HEK293 (cell line): ENCODE results near the gene RPL19.

Experiments
- GLI4 ChIP-seq: fragments of 450-650 bp; formaldehyde crosslinking; IDR thresholded peaks from 2 replicates; pipeline ENCODE4 v1.5.1; 2016; ENCODE audit warnings: missing biosample characterization, missing genetic modification characterization
- IKZF3 ChIP-seq: fragments of 450-650 bp; IDR thresholded peaks from 2 replicates; pipeline ENCODE4 v1.5.0; 2018; ENCODE audit warnings: missing biosample characterization, mild to moderate bottlenecking, missing genetic modification characterization, moderate library complexity
- KLF8 ChIP-seq: fragments of 450-650 bp; formaldehyde crosslinking; IDR thresholded peaks from 2 replicates; pipeline ENCODE4 v1.5.1; 2016; ENCODE audit warnings: missing biosample characterization, missing genetic modification characterization
- SP7 ChIP-seq: fragments of 450-650 bp; formaldehyde crosslinking; IDR thresholded peaks from 2 replicates; pipeline ENCODE4 v1.5.1; 2016; ENCODE audit warnings: missing biosample characterization, missing genetic modification characterization
- TCF7L2 ChIP-seq: IDR thresholded peaks from 2 replicates; pipeline ENCODE4 v1.6.1; 2011; ENCODE audit warnings: low read depth, mild to moderate bottlenecking, inconsistent platforms, low read length, moderate library complexity, borderline replicate concordance
- YY2 ChIP-seq: fragments of 450-650 bp; formaldehyde crosslinking; IDR thresholded peaks from 2 replicates; pipeline ENCODE4 v1.5.1; 2016; ENCODE audit warnings: missing biosample characterization, missing genetic modification characterization
- ZBTB17 ChIP-seq: fragments of 450-650 bp; formaldehyde crosslinking; IDR thresholded peaks from 2 replicates; pipeline ENCODE4 v1.5.1; 2016; ENCODE audit warnings: missing biosample characterization, missing genetic modification characterization
- ZBTB20 ChIP-seq: fragments of 450-650 bp; formaldehyde crosslinking; IDR thresholded peaks from 2 replicates; pipeline ENCODE4 v1.5.1; 2016; ENCODE audit warnings: missing biosample characterization, missing genetic modification characterization
- ZNF148 ChIP-seq: fragments of 450-650 bp; formaldehyde crosslinking; IDR thresholded peaks from 2 replicates; pipeline ENCODE4 v1.5.0; 2017; ENCODE audit warnings: missing biosample characterization, missing genetic modification characterization, borderline replicate concordance
- ZNF157 ChIP-seq: fragments of 450-650 bp; formaldehyde crosslinking; IDR thresholded peaks from 2 replicates; pipeline ENCODE4 v1.5.1; 2016; ENCODE audit warnings: missing biosample characterization, missing genetic modification characterization
- ZNF174 ChIP-seq: fragments of 450-650 bp; formaldehyde crosslinking; IDR thresholded peaks from 2 replicates; pipeline ENCODE4 v1.5.0; 2017; ENCODE audit warnings: missing biosample characterization, mild to moderate bottlenecking, missing genetic modification characterization
- ZNF175 ChIP-seq: fragments of 450-650 bp; formaldehyde crosslinking; IDR thresholded peaks from 2 replicates; pipeline ENCODE4 v1.5.1; 2016; ENCODE audit warnings: missing biosample characterization, missing genetic modification characterization
- ZNF239 ChIP-seq: fragments of 450-650 bp; formaldehyde crosslinking; IDR thresholded peaks from 2 replicates; pipeline ENCODE4 v1.5.1; 2016; ENCODE audit warnings: missing biosample characterization, missing genetic modification characterization
- ZNF280C ChIP-seq: fragments of 450-650 bp; formaldehyde crosslinking; IDR thresholded peaks from 2 replicates; pipeline ENCODE4 v1.5.1; 2016; ENCODE audit warnings: missing biosample characterization, missing genetic modification characterization
- ZNF292 ChIP-seq: fragments of 450-650 bp; formaldehyde crosslinking; IDR thresholded peaks from 2 replicates; pipeline ENCODE4 v1.5.1; 2016; ENCODE audit warnings: low read depth, missing biosample characterization, missing genetic modification characterization, borderline replicate concordance
- ZNF311 ChIP-seq: fragments of 450-650 bp; formaldehyde crosslinking; IDR thresholded peaks from 2 replicates; pipeline ENCODE4 v1.5.1; 2017; ENCODE audit warnings: missing biosample characterization, missing genetic modification characterization, borderline replicate concordance
- ZNF335 ChIP-seq: fragments of 450-650 bp; formaldehyde crosslinking; conservative IDR thresholded peaks from 2 replicates; pipeline ENCODE4 v1.5.1; 2016; ENCODE audit warnings: missing biosample characterization, missing genetic modification characterization
- ZNF350 ChIP-seq: fragments of 450-650 bp; formaldehyde crosslinking; IDR thresholded peaks from 2 replicates; pipeline ENCODE4 v1.5.0; 2017; ENCODE audit warnings: missing biosample characterization, mild to moderate bottlenecking, missing genetic modification characterization
- ZNF366 ChIP-seq: fragments of 450-650 bp; formaldehyde crosslinking; conservative IDR thresholded peaks from 2 replicates; pipeline ENCODE4 v1.5.1; 2016; ENCODE audit warnings: missing biosample characterization, missing genetic modification characterization
- ZNF394 ChIP-seq: fragments of 450-650 bp; formaldehyde crosslinking; IDR thresholded peaks from 2 replicates; pipeline ENCODE4 v1.5.1; 2016; ENCODE audit warnings: missing biosample characterization, missing genetic modification characterization, mild to moderate bottlenecking, moderate library complexity, borderline replicate concordance
- ZNF404 ChIP-seq: fragments of 450-650 bp; formaldehyde crosslinking; IDR thresholded peaks from 2 replicates; pipeline ENCODE4 v1.5.1; 2017; ENCODE audit warnings: missing biosample characterization, missing genetic modification characterization
- ZNF423 ChIP-seq: fragments of 450-650 bp; formaldehyde crosslinking; IDR thresholded peaks from 2 replicates; pipeline ENCODE4 v1.5.1; 2016; ENCODE audit warnings: missing biosample characterization, missing genetic modification characterization
- ZNF548 ChIP-seq: fragments of 450-650 bp; formaldehyde crosslinking; IDR thresholded peaks from 2 replicates; pipeline ENCODE4 v1.5.1; 2016; ENCODE audit warnings: missing biosample characterization, missing genetic modification characterization
- ZNF558 ChIP-seq: fragments of 450-650 bp; formaldehyde crosslinking; IDR thresholded peaks from 2 replicates; pipeline ENCODE4 v1.5.1; 2016; ENCODE audit warnings: missing biosample characterization, missing genetic modification characterization
- ZNF610 ChIP-seq: fragments of 450-650 bp; formaldehyde crosslinking; IDR thresholded peaks from 2 replicates; pipeline ENCODE4 v1.5.1; 2016; ENCODE audit warnings: missing biosample characterization, missing genetic modification characterization, borderline replicate concordance
- ZNF621 ChIP-seq: fragments of 450-650 bp; formaldehyde crosslinking; IDR thresholded peaks from 2 replicates; pipeline ENCODE4 v1.5.1; 2017; ENCODE audit warnings: missing biosample characterization, missing genetic modification characterization
- ZXDB ChIP-seq: fragments of 450-650 bp; formaldehyde crosslinking; IDR thresholded peaks from 2 replicates; pipeline ENCODE4 v1.5.1; 2016; ENCODE audit warnings: missing biosample characterization, missing genetic modification characterization
- TF ChIP-seq, protein P1 (sequence below): fragments of 450-650 bp; formaldehyde crosslinking; IDR thresholded peaks from 2 replicates; pipeline ENCODE4; 2016; ENCODE audit warnings: missing biosample characterization, missing genetic modification characterization
- TF ChIP-seq, protein P2 (sequence below): fragments of 450-650 bp; formaldehyde crosslinking; IDR thresholded peaks from 2 replicates; pipeline ENCODE4 v1.5.1; 2017; ENCODE audit warnings: missing biosample characterization, missing genetic modification characterization
- TF ChIP-seq, protein P3 (sequence below): fragments of 450-650 bp; formaldehyde crosslinking; IDR thresholded peaks from 2 replicates; pipeline ENCODE4 v1.5.1; 2017; ENCODE audit warnings: missing biosample characterization, missing genetic modification characterization
- TF ChIP-seq, protein P4 (sequence below): fragments of 450-650 bp; formaldehyde crosslinking; IDR thresholded peaks from 2 replicates; pipeline ENCODE4 v1.5.1; 2016; ENCODE audit warnings: missing biosample characterization, missing genetic modification characterization

RPL19 gene

DNA sequence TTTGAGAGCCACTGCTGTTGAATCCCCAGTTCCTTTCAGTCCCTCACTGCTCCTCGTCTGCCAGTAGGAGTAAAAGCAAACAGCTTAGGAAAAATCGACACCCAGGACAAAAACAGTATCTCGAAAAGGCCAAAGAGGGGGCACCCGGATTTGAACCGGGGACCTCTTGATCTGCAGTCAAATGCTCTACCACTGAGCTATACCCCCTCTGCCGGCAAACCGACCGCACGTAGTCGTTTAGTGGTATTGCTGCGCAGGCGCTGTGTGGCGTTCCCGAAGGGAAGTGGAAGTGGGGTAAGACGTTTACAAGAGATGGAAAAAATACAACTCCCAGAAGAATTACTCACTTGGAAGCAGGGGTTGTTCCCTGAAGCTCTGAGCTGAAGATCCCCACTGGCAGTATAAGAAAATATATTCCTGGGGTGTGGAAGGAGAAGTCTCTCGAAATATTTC, 46.5 kb upstream of the RPL19 start (continued):
- peak; percentile 8; the same call in 1 of the 2 replicates for TF ChIP-seq ZBTB17
- TF ChIP-seq, protein P1, sequence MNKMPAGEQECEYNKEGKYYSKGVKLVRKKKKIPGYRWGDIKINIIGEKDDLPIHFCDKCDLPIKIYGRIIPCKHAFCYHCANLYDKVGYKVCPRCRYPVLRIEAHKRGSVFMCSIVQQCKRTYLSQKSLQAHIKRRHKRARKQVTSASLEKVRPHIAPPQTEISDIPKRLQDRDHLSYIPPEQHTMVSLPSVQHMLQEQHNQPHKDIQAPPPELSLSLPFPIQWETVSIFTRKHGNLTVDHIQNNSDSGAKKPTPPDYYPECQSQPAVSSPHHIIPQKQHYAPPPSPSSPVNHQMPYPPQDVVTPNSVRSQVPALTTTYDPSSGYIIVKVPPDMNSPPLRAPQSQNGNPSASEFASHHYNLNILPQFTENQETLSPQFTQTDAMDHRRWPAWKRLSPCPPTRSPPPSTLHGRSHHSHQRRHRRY, result no peak
- no peak for TF ChIP-seq ZXDB (tag by site-specific recombination)
- peak; percentile 20; the same call in 1 of the 2 replicates for TF ChIP-seq ZNF335 (tag by site-specific recombination)
- TF ChIP-seq ZBTB20, result no peak; the same call in 1 of the 2 replicates
- no peak for TF ChIP-seq ZNF280C (tag by site-specific recombination)
- TF ChIP-seq ZNF621 (tag by site-specific recombination), result no peak
- TF ChIP-seq, protein P2, sequence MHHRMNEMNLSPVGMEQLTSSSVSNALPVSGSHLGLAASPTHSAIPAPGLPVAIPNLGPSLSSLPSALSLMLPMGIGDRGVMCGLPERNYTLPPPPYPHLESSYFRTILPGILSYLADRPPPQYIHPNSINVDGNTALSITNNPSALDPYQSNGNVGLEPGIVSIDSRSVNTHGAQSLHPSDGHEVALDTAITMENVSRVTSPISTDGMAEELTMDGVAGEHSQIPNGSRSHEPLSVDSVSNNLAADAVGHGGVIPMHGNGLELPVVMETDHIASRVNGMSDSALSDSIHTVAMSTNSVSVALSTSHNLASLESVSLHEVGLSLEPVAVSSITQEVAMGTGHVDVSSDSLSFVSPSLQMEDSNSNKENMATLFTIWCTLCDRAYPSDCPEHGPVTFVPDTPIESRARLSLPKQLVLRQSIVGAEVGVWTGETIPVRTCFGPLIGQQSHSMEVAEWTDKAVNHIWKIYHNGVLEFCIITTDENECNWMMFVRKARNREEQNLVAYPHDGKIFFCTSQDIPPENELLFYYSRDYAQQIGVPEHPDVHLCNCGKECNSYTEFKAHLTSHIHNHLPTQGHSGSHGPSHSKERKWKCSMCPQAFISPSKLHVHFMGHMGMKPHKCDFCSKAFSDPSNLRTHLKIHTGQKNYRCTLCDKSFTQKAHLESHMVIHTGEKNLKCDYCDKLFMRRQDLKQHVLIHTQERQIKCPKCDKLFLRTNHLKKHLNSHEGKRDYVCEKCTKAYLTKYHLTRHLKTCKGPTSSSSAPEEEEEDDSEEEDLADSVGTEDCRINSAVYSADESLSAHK (tag by site-specific recombination), result no peak
- TF ChIP-seq ZNF174 (tag by site-specific recombination), result no peak
- TF ChIP-seq ZNF350 (tag by site-specific recombination), result no peak
- no peak for TF ChIP-seq ZNF610 (tag by site-specific recombination)
- no peak for TF ChIP-seq ZNF311
- TF ChIP-seq ZNF423 (tag by site-specific recombination), result no peak
- no peak; the same call in 1 of the 2 replicates for TF ChIP-seq YY2 (tag by site-specific recombination)
- TF ChIP-seq ZNF366 (tag by site-specific recombination), result no peak
- TF ChIP-seq IKZF3 (tag by site-specific recombination), result peak; percentile 89
- TF ChIP-seq ZNF239 (tag by site-specific recombination), result no peak
- TF ChIP-seq ZNF148 (tag by site-specific recombination), result no peak
- TF ChIP-seq TCF7L2, result no peak
- TF ChIP-seq, protein P3, sequence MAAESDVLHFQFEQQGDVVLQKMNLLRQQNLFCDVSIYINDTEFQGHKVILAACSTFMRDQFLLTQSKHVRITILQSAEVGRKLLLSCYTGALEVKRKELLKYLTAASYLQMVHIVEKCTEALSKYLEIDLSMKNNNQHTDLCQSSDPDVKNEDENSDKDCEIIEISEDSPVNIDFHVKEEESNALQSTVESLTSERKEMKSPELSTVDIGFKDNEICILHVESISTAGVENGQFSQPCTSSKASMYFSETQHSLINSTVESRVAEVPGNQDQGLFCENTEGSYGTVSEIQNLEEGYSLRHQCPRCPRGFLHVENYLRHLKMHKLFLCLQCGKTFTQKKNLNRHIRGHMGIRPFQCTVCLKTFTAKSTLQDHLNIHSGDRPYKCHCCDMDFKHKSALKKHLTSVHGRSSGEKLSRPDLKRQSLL (tag by site-specific recombination), result peak; percentile 52; the same call in 1 of the 2 replicates
- TF ChIP-seq, protein P4, sequence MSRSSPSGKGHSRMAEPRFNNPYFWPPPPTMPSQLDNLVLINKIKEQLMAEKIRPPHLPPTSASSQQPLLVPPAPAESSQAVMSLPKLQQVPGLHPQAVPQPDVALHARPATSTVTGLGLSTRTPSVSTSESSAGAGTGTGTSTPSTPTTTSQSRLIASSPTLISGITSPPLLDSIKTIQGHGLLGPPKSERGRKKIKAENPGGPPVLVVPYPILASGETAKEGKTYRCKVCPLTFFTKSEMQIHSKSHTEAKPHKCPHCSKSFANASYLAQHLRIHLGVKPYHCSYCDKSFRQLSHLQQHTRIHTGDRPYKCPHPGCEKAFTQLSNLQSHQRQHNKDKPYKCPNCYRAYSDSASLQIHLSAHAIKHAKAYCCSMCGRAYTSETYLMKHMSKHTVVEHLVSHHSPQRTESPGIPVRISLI (tag by site-specific recombination), result no peak
- TF ChIP-seq ZNF157 (tag by site-specific recombination), result no peak
- no peak for TF ChIP-seq ZNF394 (tag by site-specific recombination)
- no peak; the same call in 1 of the 2 replicates for TF ChIP-seq SP7
- TF ChIP-seq KLF8 (tag by site-specific recombination), result no peak; the same call in 1 of the 2 replicates
- no peak for TF ChIP-seq ZNF292
- TF ChIP-seq ZNF404, result no peak
- no peak for TF ChIP-seq ZNF548 (tag by site-specific recombination)
- TF ChIP-seq ZNF175 (tag by site-specific recombination), result no peak
- no peak; the same call in 1 of the 2 replicates for TF ChIP-seq GLI4 (tag by site-specific recombination)
- TF ChIP-seq ZNF558, result no peak
